NCI-H82 treated with DMSO at 0.1 percent for 48 hours (cell line): ENCODE data around the gene ZNF652.
"Not testable (repeated sequence)": the region's sequence is repeated elsewhere in the genome, so short reads cannot be mapped to it uniquely, and the experiment has no call there.

ENCODE experiments used
- DNase-seq: peaks from one replicate; lab custom pipeline; 2025; ENCODE audit not compliant: unreplicated experiment; lab: John Stamatoyannopoulos, UW

The ZNF652 gene

DNA sequence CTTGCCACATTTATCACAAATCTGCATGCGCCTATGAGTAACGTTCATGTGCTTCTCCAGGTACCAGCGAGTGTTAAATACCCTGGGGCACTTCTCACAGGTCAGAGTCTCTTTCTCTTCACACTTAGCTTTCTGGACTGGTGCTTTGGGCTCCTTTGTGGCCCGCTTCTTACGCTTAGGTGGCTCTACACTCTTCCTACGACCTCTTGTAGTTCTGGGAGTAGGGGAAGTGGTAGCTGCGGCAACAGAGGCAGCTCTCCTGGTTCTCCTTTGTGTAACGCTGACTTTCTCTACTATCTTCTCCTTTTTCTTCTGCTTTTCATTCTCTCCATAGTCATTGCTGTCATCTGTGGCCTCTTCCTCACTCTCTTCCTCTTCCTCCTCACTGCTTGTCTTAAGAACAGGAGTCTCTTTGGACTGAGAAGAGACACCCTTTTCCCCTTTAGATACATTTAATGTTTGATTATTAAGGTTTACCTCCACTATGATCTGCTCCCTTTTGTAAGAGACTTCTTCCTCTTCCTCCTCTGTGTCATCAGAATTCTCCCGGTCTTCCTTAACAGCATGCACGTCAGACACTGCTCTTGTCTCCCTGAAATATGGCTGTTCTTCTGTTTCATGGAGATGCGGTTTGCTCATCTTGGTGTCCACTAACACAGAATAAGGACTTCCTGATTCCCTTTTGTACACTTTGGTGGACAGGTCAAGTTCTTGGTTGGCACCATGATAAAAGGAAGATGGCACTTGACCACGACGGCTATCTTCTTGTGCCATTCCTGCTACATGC is 45.0 kb downstream of the ZNF652 start:
- DNase-seq: no peak

DNA sequence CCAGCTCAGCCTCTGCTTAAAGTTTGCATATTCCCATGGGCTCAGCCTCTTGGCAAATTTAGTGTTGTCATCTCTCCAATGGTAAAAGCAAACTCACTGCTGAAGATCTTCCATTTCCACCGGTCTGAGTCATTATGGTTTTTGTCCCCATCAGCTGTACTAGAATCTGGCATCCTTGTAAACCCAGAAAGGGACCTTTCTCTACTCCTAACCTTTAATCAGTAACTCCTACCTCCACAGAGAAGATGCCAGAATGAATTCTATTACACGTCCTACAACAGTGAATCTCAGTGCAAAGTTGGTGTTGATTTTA is 45.8 kb downstream of the ZNF652 start:
- DNase-seq: no peak

DNA sequence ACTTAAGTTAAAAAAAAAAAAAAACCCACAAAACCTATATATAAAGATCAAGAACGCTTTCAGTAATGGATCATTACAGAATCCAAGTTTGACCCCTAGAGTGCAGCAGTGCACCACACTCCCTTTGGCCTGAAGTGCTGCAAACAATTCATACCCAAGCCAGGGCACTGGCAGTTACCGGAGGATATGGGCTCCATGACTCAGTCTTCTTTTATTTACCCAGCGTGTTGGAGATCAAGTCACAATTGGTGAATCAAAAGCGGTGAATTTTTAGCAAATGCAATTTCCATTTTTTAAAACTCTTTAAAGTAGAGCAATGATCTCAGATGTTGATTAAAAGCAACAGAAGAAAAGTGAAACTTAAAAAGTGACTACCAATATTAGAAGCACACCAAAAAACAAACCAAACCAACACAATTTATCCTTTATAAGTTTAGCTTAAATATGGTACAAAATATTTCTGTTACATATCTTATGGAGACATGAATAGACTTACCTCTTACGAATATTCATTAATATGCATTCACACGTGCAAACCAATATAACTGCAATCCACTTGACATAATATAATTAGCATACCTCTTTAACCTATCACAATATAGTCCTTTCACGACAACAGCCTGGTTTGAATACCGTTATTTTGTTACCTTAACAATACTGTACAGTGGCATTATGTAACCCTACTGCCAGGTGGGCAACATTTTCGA is 46.3 kb downstream of the ZNF652 start:
- peak; percentile 6 for DNase-seq

DNA sequence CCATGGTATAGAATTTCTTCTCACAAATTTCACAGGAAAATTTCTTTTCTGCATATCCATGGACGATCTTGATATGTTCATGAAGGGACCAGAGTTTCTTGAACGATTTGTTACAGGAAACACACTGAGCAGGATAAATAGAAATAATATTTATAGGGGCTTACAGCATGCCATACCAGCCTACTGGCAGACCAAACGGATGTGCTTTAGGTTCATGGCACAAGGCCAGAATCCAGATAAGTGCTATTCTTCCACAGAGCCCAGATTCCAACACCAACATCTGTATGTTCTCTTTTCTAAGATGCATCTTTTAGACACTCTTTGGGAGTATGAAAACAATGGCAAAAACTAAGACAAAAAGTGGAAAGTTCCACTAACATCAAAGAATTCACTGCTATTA is 49.3 kb downstream of the ZNF652 start:
- no peak for DNase-seq

DNA sequence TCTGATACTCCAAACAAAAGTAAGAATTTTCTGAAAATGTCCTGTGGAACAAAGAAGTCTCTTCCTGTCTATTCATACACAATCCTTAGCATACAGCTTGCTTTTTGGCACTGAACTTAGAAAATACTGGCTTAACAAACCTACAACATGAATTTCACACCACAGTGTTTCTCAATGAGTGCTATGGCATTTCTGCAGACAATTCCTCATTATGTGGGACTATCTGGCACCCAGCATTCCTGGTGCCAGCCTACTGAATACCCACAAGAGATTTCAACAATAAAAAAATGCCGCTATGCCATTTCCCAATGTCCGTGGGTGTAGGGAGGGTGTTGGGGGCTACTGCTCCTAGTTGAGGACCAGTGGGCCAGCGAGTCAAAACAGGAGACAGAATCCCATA is 62.1 kb downstream of the ZNF652 start:
- no peak for DNase-seq

DNA sequence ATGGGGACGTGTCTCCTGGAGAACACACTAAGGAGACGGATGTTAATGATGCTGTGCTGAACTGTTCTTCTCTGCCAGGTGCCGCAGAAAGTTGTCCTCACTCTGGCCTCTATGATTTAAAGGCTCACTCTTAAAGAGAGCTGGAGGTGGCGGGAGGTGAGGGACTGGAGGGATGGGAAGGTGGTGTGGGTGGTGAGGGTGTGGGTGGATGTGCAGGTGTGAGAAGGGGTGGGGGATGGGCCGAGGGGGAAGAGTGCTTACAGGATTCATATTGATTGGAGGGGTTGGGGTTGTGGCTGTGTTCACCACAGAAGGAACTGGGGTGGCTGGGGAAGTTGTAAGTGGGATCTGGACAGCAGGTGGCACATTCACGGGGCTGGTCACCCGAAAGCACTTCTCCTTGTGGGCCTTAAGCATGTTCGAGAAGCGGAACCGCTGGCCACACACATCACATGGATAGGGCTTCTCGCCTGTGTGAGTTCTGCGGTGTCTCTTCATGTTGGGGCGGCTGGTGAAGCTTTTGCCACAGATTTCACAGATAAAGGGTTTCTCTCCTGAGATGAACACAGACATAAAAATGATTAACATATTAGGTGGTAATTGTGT is 63.6 kb downstream of the ZNF652 start:
- no peak for DNase-seq

DNA sequence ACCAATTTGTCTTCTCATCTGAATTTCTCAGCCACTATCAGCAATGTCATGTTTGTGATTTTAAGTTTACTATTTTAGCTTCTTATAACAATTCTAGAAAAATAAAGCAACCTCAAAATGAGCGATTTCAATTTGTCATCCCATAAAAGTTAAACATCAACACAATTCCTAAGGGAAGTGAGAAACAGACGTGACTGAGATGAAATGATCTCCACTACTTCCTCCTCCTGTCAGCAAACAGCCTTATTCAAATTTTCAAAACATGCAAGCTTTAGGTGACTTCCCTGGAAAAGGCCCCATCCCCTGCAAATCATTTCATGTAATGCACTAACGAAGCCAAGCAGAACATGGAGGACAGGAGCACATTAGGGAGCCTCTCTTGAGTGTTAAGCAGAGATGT is 64.9 kb downstream of the ZNF652 start:
- DNase-seq: no peak

DNA sequence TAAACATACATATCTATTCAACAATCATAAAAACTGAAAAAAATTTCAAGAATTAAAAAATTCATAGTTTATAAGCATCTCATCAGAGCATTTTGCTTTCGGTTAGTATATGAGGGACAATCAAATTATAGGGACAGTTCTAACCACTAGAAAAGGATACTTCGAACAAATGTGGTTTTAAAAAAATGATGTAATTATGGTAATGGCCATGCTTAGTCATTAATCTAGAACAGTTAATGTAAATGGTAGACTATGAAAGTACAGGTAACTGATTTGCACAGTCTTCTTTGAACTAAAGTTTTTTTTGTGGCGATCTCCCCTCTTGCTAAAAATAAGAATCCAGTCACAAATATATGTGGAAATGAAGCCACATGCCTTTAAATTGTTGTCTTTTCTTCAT is 67.9 kb downstream of the ZNF652 start:
- DNase-seq: no peak

DNA sequence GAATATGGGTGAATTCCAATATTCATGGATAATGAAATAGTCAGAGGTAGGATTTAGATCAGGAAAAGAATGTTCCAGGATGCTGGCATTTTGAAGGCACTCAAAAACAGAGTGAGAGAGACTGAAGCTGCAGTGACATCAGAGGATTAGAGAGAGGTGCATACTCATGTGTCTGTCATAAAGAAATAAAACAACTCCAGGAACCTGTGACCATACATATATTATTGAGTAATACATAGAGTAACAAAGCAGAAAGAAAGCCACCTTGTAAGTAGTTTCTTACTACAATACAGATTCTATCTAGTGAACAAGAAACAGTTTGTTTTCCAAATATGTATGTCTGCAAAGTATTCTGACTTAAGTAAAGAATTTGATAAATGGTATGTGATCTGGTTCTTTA is 69.1 kb downstream of the ZNF652 start:
- DNase-seq: no peak

DNA sequence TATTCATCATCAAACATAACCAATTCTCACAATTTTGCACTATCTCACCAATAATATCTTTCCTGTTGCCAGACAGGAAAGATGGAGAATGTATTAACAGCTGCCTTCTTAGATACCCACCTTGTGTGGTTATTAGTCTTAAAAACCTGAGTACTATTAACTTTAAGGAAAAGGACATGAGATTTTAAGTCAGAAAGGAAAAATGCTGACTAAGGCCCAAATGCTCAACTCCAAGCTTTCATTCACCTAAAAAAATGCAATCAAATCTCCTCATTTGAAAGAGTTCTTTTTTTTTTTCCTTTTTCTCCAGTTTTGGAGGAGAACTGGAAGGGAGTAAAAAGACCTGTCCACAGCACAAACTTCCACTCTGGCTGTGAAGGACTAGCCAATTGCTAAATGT is 70.1 kb downstream of the ZNF652 start:
- no peak for DNase-seq

DNA sequence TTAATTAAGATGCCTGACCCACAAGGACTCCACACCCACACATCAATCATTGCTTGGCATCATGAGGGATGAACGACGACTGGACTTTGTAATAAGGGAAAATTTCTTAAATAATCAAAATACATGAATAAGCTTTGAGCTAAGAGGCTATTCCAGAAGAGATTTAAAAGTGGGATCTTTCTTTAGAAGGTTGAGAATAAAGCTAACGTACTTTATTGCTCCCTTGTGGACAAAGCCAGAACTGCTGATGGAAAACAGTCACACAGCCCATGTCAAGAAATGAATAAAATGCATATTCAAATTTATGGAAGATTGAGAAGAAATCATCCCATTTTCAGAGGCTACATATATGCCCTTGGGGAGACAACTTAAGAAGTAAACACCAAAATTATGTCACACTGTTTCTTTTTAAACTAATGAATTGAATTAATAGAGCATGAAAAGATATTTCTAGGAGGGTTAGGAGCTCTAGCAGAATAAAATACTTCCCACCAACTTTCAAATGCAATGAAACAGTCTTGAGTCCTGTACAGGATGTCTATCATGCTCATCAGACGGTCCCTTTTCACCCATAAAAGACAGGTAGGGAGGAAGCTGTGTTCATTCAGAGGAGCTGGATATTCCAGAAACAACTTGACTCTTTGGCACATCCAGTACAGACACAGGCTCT is 71.2 kb downstream of the ZNF652 start:
- DNase-seq: no peak

DNA sequence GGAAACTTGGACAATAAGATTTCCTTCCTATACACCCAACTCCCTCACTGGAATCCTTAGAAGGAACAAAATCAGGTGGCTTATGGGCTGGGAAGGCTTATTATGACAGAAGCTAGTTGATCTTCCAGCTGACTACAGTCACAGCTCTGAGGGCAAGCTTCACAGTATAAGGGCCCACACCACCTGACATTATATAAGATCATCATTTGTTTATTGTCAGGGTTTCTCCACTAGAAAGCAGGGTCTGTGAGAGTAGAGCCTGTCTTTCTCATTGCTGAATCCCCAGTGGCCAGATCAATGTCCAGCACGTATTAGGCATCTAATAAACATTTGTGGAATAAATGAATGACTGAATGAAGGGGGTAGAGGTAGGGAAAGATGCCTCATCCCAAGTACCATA is 73.7 kb downstream of the ZNF652 start:
- DNase-seq: no peak

DNA sequence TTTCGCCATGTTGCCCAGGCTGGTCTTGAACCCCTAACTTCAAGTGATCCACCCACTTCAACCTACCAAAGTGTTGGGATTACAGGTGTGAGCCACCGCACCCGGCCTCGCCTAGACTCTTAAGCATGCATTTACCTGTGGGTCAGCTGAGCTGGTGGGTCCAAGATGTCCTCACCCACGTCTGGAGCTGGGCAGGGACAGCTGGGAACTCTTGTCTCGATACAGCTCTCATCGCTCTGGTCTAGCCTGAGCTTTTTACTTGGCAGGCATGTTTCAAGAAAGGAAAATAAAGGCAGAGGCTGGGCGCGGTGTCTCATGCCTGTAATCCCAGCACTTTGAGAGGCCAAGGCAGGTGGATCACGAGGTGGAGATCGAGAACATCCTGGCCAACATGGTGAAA is 74.6 kb downstream of the ZNF652 start:
- DNase-seq: no peak

DNA sequence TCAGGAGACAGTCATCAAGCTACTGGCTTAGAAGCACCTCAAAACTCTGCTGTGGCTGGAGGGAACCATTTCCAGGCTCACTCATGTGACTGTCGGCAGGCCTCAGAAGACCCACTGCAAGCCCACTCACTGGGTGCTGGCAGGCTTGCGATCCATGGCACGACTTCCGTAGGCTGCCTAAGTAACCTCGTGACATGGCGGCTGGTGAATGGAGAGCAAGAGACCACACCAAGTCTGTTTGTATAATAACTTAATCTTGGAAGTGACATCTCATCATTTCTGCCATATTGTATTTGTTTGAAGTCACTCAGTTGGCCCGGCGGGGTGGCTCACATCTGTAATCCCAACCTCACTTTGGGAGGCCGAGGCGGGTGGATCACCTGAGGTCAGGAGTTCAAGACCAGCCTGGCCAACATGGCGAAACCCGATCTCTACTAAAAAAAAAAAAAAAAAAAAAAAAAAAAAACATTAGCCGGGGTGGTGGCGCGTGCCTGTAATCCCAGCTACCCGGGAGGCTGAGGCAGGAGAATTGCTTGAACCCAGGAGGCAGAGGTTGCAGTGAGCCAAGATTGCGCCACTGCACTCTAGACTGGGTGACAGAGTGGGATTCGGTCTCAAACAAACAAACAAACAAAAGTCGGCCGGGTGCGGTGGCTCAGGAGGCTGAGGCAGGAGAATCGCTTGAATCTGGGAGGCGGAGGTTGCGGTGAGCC is 75.6 kb downstream of the ZNF652 start:
- not testable (repeated sequence) for DNase-seq

DNA sequence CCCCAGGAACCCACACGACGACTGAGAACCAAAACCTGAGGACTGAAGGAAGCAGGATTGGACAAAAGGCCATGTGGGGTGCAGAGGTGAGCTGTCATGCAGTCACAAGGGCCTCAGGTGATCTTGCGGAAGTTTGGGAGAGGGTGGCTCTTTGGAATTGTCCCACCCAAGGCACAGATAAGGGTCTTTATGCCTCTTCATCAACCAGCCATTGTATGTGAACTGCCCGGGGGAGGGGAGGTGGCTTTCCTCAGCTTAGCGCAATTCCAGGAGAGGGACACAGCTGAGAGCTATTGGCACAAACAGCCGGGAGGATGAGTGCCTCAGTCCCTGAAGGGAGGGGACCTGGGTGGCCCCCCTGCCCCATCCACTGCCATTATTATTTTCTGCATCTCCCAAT is 76.3 kb downstream of the ZNF652 start:
- no peak for DNase-seq

DNA sequence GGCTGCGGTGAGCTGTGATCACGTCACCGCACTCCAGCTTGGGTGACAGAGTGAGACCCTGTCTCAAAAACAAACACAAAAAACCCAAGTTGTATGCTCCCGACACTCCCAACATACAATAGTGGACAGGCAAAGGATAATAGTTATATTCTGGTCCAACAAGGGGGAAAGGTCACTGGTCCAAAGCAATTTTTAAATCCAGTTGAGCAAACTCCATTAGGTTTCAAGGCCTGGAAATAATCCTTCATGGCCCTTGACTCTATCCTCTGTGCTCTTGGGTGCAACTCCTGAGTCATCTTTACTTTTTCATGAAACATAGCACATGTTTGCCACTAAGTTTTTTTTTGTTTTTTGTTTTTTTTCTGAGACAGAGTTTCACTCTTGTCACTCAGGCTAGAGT is 81.1 kb downstream of the ZNF652 start:
- no peak for DNase-seq

DNA sequence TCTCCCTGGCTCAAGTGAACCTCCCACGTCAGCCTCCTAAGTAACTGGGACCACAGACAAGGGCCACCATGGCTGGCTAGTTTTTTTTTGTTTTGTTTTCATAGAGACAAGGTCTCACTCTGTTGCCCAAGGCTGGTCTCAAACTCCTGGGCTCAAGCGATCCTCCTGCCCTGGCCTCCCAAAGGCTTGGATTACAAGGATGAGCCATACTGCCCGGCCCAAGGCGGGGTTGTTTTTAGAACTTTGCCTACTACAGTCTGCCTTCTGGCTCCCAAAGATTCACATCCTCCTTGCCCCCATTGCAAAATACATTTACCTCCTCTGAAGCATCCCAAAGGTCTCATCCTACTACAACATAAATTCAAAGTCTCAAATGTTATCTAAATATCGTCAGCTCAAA is 82.0 kb downstream of the ZNF652 start:
- no peak for DNase-seq

DNA sequence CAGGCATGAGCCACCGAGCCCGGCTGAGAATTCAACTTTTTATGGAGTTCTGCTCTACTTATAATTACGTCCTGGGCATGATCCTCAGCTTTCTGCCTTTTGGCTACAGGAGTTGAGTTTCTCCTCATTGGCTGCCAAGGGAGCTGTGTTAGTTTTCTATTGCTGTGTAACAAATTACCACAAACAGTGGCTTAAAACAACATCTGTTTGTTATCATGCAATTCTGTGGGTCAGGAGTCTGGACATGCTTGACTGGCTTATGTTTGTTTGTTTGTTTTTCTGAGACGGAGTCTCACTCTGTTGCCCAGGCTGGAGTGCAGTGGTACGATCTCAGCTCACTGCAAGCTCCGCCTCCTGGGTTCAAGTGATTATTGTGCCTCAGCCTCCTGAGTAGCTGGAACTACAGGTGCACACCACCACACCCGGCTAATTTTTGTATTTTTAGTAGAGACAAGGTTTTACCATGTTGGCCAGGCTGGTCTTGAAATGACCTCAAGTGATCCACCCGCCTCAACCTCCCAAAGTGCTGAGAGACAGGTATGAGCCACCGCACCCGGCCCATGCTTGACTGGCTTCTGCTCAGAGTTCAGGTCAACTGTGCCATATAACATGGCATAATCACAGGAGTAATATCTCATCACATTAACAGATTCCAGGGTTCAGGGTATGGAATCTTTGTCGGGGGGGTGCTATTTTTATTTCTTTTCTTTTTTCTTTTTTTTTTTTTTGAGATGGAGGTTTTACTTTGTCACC is 82.6 kb downstream of the ZNF652 start:
- not testable (repeated sequence) for DNase-seq

DNA sequence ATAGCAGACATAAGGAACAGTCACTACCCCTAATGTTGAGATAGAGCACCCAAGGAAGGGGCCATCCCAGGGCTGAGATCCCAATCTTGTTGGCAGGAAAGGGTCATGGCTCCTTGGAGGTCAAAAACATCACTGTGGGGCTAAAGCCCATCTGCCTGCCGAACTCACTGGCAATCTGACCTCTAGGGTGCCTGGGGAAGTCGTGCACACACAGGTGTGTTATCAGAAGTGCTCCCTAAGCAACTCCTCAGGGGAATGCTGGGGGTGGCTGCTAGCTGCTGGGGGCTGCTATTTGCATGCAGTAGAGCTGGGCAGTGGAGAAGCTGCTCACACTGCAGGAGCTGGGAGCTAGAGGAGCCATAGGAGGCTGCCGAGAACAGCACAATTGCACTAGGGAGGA is 84.0 kb downstream of the ZNF652 start:
- DNase-seq: no peak

DNA sequence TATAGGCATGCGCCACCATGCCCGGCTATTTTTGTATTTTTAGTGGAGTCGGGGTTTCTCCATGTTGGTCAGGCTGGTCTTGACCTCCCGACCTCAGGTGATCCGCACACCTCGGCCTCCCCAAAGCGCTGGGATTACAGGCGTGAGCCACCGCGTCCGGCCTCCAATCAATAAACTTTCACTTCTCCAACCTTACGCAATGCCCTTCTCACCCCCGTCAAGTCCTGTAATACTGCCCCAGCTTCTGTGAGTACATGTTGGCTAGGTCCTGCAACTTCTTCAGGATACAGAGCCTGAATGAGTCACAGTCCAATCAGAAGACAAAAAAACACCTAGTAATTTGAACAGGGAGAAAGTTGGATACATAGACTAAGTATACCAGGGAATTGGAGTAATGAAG is 84.4 kb downstream of the ZNF652 start:
- DNase-seq: no peak

DNA sequence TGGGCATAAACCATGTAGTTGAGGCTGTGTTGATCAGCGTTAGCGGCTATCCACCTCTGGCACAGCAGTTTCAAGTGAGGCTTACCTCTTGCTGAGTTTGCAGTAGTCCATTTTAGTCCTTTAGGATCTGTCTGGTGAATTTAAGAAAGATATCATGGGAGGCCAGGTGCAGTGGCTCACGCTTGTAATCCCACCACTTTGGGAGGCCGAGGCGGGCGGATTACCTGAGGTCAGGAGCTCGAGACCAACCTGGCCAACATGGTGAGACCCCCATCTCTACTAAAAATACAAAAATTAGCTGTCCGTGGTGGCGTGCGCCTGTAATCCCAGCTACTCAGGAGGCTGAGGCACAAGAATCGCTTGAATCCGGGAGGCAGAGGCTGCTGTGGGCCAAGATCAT is 86.1 kb downstream of the ZNF652 start:
- DNase-seq: not testable (repeated sequence)
